Hepatocyte (in vitro differentiated cells): ENCODE data around the gene NCOR1.

Experiments
- EZH2 ChIP-seq: fragments of 200-600 bp; sonication (generic); IDR thresholded peaks from 2 replicates; pipeline ENCODE4 v1.6.1; 2016; ENCODE audit warnings: antibody characterized with exemption, mild to moderate bottlenecking, borderline replicate concordance
- EZH2phosphoT487 ChIP-seq: fragments of 200-600 bp; sonication (generic); IDR thresholded peaks from one replicate; pipeline ENCODE4 v1.6.1; 2018; ENCODE audit warnings: antibody characterized with exemption, mild to moderate bottlenecking, low read depth, moderate library complexity; ENCODE audit not compliant: unreplicated experiment, severe bottlenecking
- TF ChIP-seq, protein P1 (sequence below): fragments of 200-600 bp; sonication (generic); IDR thresholded peaks from 2 replicates; pipeline ENCODE4 v1.5.1; 2016; ENCODE audit warnings: antibody characterized with exemption, mild to moderate bottlenecking; ENCODE audit not compliant: poor library complexity

DNA sequence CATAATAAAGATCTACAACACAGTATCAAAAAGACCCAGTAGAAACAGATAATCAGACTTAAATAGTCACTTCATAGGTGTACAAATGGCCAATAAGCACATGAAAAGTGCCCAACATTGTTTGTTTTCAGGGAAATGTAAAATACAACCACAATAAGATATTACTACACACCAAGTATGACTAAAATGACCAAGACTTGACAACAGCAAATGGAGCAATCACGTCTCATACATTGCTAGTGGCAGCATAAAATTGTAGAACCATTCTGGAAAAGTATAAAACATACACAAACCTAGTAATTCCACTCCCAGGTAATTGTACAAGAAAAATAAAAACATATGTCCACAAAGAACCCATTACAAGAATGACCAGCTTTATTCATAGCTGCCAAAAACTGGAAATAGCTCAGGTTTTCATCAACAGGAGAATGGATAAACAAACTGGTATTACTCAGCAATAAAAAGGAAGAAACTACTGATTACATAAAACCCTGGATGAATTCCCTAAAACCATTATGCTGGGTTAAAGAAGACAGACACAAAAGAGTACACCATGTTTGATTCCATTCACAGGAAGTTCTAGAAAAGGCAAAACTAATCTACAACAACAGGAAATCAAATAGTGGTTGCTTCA lies 130.2 kb downstream of the NCOR1 start:
- TF ChIP-seq, protein P1, sequence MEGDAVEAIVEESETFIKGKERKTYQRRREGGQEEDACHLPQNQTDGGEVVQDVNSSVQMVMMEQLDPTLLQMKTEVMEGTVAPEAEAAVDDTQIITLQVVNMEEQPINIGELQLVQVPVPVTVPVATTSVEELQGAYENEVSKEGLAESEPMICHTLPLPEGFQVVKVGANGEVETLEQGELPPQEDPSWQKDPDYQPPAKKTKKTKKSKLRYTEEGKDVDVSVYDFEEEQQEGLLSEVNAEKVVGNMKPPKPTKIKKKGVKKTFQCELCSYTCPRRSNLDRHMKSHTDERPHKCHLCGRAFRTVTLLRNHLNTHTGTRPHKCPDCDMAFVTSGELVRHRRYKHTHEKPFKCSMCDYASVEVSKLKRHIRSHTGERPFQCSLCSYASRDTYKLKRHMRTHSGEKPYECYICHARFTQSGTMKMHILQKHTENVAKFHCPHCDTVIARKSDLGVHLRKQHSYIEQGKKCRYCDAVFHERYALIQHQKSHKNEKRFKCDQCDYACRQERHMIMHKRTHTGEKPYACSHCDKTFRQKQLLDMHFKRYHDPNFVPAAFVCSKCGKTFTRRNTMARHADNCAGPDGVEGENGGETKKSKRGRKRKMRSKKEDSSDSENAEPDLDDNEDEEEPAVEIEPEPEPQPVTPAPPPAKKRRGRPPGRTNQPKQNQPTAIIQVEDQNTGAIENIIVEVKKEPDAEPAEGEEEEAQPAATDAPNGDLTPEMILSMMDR, result no peak
- no peak for TF ChIP-seq EZH2
- TF ChIP-seq EZH2phosphoT487, result no peak
